Ascending aorta (tissue), 2 donors: ENCODE data around the gene C2CD3. TPM values are rescaled to one million over a fixed set of nuclear protein-coding genes. Genes with fewer than 3 reads are reported as not detected.

Experiments used
- DNase-seq, 2 donors: peaks; one replicate each; pipeline ENCODE4 v3.0.0-alpha.2; 2019; ENCODE audit warnings: low spot score in 2 of 2
- H3K27ac ChIP-seq, 2 donors: fragments of 200-600 bp; sonication (generic); one replicate each; pipeline ENCODE4 v1.5.1; 2016 to 2017; ENCODE audit warnings: mild to moderate bottlenecking in 1 of 2
- H3K27me3 ChIP-seq: fragments of 200-600 bp; sonication (generic); one replicate; pipeline ENCODE4 v1.5.1; 2017
- H3K36me3 ChIP-seq, 2 donors: fragments of 200-600 bp; sonication (generic); one replicate each; pipeline ENCODE4 v1.5.1; 2016
- H3K4me1 ChIP-seq, 2 donors: fragments of 200-600 bp; sonication (generic); one replicate each; pipeline ENCODE4 v1.5.1; 2016 to 2017; ENCODE audit warnings: mild to moderate bottlenecking in 1 of 2
- H3K4me3 ChIP-seq, 2 donors: fragments of 200-600 bp; sonication (generic); one replicate each; pipeline ENCODE4 v1.5.1; 2016 to 2017; ENCODE audit warnings: mild to moderate bottlenecking in 1 of 2
- H3K9me3 ChIP-seq, 2 donors: fragments of 200-600 bp; sonication (generic); one replicate each; pipeline ENCODE4 v1.5.1; 2016
- CTCF ChIP-seq, 3 experiments: fragments of 200-600 bp in 2 of 3; fragments of 450-650 bp in 1 of 3; sonication (generic) in 2 of 3; IDR thresholded peaks; one replicate each; pipeline ENCODE4 v1.5.1; 2016 to 2019; ENCODE audit warnings: antibody characterized with exemption in 3 of 3, mild to moderate bottlenecking in 1 of 3, moderate library complexity in 1 of 3
- intact Hi-C: fragments of 100-400 bp; cut with DNase I; formaldehyde crosslinking; loops from one replicate; pipeline ENCODE4 v1.15.1; 2023
- total RNA-seq: library from RNA; depleted of rRNA; stranded (reverse); fragments of >200 nt; gene quantifications from one replicate; pipeline ENCODE4 v1.1.0, GENCODE V29; 2016

C2CD3 gene
- total RNA-seq, 1 donor from 2014 or later: 11.4 TPM

DNA sequence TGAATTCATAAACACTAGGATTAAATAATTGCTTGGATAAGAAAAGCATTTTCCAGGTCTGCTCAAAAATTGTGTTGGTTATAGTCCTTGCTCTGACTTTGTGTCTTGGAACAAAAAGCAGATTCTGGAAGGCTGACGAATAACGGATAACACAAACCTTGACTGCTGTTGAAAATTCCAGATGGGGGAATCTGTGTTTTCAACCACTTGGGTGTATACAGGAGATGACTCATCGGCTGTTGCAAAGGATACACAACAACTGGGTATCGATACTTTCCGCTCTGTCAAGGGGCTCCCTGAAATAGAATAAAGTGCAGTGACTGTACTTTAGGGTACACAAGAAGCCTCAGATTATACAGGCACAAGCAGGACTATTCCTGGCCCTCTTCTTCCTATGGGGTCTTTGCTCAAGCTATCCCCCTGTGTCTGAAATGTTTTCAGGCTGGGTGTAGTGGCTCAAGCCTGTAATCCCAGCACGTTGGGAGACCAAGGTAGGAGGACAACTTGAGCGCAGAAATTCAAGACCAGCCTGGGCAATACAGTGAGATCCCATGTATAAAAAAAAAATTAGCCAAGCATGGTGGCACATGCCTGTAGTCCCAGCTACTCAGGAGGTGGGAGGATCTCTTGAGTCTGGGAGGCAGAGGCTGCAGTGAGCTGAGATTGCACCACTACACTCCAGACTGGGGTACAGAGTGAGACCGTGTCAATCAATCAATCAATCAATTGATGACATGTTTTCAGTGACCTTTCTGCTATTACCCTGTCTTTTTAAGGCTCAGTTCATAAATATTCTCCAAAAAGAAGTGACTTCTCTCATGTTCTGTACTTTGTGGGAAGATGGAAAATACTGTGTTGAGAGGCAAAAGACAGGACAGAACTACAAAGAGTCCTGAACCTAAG lies 113.3 kb downstream of the C2CD3 start:
- DNase-seq: no peak
- intact Hi-C loops: no loop called here
- Histone ChIP-seq H3K9me3 (no peaks in the 10 kb centered on the region), H3K4me1 (no peaks in the 10 kb centered on the region), H3K36me3 (peaks cover 3 to 5% of the 10 kb centered on the region in 2 donors), H3K4me3 (no peak overlapping the region), H3K27ac (no peak overlapping the region), H3K27me3 (no peaks in the 10 kb centered on the region)
- no peak for TF ChIP-seq CTCF (IDR thresholded peaks at IDR 0.05)

DNA sequence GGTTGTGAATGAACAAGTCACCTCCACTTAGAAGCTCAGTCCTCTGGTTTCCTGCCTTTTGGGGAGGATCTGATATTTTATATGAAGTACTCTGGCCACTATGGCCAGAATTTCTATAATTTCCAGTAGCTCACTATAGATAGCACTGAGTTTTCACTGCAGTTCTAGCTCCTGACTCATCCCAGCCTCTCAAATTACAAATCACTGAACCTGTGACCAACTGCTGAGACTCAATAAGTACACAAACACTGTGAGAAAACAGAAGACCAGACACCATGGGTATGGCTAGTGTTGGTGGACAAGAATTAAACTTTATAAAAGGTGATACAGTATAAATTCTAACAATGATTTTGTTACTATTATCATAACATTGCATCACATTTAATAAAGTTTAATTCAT lies 114.9 kb downstream of the C2CD3 start:
- Histone ChIP-seq H3K27me3 (no peaks in the 10 kb centered on the region), H3K27ac (no peak overlapping the region), H3K4me3 (no peak overlapping the region), H3K9me3 (no peaks in the 10 kb centered on the region), H3K36me3 (peaks cover 3 to 5% of the 10 kb centered on the region in 2 donors), H3K4me1 (no peaks in the 10 kb centered on the region)
- TF ChIP-seq CTCF (IDR thresholded peaks at IDR 0.05): no peak
- intact Hi-C loops: no loop called here
- no peak for DNase-seq

DNA sequence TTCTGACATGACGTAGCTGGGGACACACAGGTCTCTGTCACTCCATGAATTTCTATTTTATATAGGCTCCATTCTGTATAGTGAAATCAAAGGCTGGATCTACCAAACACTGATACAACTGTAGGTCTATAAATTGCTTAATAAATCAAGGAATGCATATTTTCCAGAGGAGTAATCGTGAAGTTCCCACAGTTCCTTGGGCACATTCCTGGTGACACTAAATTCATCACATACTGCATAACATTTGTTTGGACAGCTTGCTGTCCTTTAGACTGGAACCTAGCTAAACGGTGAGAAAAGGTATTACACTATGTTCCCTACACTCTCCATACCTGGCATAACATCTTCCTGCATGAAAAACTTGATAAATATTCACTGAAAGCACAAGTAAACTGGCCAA lies 120.3 kb downstream of the C2CD3 start:
- no peak overlapping the region for H3K27ac ChIP-seq
- H3K36me3 ChIP-seq: peaks cover 12 to 13% of the 10 kb centered on the region in 2 donors

DNA sequence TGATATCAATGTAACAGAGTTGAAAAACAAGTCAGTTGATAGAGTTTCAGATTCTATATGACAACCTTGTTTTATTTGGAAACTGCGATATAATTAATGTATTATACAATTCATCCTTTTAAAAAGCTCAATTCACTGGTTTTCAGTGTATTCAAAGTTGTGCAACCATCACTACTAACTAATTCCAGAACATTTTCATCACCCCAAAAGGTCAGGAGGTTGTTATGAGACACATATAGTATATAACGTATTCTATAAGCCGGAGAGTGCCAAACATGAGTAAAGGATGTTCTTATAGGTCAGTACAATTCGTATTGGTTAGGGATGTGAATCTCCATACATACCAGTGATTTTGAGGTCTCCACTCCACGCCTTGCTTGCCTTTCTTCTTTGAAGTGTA lies 121.8 kb downstream of the C2CD3 start:
- Histone ChIP-seq H3K4me1 (no peaks in the 10 kb centered on the region), H3K9me3 (no peaks in the 10 kb centered on the region), H3K36me3 (peaks cover 12 to 13% of the 10 kb centered on the region in 2 donors), H3K27me3 (no peaks in the 10 kb centered on the region), H3K27ac (no peak overlapping the region), H3K4me3 (no peak overlapping the region)
- intact Hi-C loops: no loop called here
- no peak for DNase-seq
- TF ChIP-seq CTCF (IDR thresholded peaks at IDR 0.05): no peak

More for the DNA sequence above, 120.3 kb downstream of the C2CD3 start:
- Histone ChIP-seq H3K4me1 (no peaks in the 10 kb centered on the region), H3K27me3 (no peaks in the 10 kb centered on the region), H3K4me3 (no peak overlapping the region), H3K9me3 (no peaks in the 10 kb centered on the region)
- intact Hi-C loops: no loop called here
- no peak for TF ChIP-seq CTCF (IDR thresholded peaks at IDR 0.05)
- DNase-seq: no peak

DNA sequence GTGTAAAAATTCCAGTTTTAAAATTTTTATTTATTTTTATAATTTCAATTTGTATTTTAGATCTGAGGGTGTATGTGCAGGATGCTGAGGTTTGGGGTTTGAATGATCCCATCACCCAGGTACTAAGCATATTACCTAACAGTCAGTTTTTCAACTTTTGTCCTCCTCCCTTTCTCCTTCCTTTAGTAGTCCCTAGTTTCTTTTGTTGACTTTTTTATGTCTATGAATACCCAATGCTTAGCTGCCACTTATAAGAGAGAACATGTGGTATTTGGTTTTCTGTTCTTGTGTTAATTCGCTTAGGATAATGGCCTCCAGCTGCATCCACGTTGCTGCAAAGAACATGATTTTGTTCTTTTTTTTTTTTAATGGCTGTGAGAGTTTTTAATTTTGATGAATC lies 126.3 kb downstream of the C2CD3 start:
- Histone ChIP-seq H3K9me3 (no peaks in the 10 kb centered on the region), H3K27me3 (no peaks in the 10 kb centered on the region), H3K4me3 (no peak overlapping the region), H3K36me3 (peaks cover 21 to 30% of the 10 kb centered on the region in 2 donors), H3K27ac (no peak overlapping the region), H3K4me1 (no peaks in the 10 kb centered on the region)
- intact Hi-C loops: no loop called here
- TF ChIP-seq CTCF (IDR thresholded peaks at IDR 0.05): no peak
- DNase-seq: no peak
